IgD-negative memory B cell (primary cell): Measurements from ENCODE around the gene ATP10A. TPM values are rescaled to one million over a fixed set of nuclear protein-coding genes. Genes with fewer than 3 reads are reported as not detected.

Experiments
- H3K27ac Mint-ChIP-seq, 3 donors: one replicate each; pipeline ENCODE4 v1.8.0; 2020 to 2022; ENCODE audit warnings: mild to moderate bottlenecking in 3 of 3, mixed read lengths in 3 of 3, moderate library complexity in 1 of 3
- H3K27me3 Mint-ChIP-seq: one replicate; pipeline ENCODE4 v1.8.0; 2021; ENCODE audit warnings: mixed read lengths
- H3K36me3 Mint-ChIP-seq: one replicate; pipeline ENCODE4 v1.8.0; 2020; ENCODE audit warnings: mild to moderate bottlenecking, mixed read lengths
- H3K4me1 Mint-ChIP-seq, 3 donors: one replicate each; pipeline ENCODE4 v1.8.0; 2020 to 2022; ENCODE audit warnings: mixed read lengths in 3 of 3, mild to moderate bottlenecking in 1 of 3
- H3K4me3 Mint-ChIP-seq, 4 donors: one replicate each; pipeline ENCODE4 v1.8.0; 2020 to 2022; ENCODE audit warnings: mild to moderate bottlenecking in 4 of 4, mixed read lengths in 4 of 4, moderate library complexity in 3 of 4
- H3K9me3 Mint-ChIP-seq, 3 donors: one replicate each; pipeline ENCODE4 v1.8.0; 2020 to 2021; ENCODE audit warnings: mixed read lengths in 3 of 3, mild to moderate bottlenecking in 1 of 3
- polyA plus RNA-seq: library from polyadenylated mRNA; unstranded; fragments of 300-500 nt; fragmentation: Illumina TruSeq; gene quantifications from one replicate; pipeline ENCODE4 v1.2.3, GENCODE V29; 2021

ATP10A gene
- polyA plus RNA-seq, 1 donor from 2014 or later, result 0.48 TPM

DNA sequence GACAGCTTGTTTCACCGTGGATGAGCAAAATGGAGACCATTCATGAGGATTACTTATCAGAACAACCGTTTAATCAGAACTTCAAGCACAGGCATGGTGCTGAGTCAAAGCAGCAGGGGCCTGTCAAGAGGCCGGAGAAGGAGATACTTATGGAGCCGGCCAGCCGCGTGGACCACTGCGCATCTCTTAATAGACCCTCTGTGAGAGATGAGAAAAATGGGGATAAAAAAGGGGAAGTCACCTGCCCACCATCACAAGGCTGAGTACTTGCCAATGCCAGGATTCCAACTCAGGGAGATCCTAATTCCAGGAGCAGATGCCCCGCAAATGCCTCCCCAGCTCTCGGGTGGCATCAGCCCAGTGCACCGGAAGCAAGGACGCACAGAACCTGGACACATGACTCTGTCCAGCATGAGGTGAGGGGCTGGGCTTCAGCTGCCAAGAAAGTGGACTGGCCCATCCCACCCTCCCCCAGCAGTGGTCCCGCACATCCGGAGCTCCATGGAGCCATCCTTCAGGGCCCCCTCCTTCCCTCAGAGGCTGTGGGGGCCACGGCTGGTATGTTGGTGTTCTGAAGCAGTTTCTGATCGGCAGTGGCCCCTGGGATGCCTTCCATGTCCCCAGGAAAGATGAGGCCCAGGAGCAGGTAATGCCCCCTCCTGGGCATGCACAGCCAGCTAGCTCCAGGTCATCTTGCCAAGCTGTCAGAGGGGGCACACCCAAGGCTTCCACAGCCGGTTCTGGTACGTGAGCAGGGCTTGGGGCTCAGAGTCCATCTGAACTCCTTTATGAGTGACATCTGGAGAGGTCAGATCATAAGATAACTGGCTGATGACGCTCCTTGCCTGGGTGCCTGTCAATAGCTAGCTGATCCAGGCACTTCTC lies 143.8 kb downstream of the ATP10A start:
- no peak overlapping the region for H3K27ac Mint-ChIP-seq
- peaks cover 23% of the 10 kb centered on the region for H3K27me3 Mint-ChIP-seq
- no peak overlapping the region for H3K4me3 Mint-ChIP-seq
- H3K36me3 Mint-ChIP-seq, result no peaks in the 10 kb centered on the region
- H3K9me3 Mint-ChIP-seq, result peaks cover 0 to 1% (median 0%) of the 10 kb centered on the region in 3 donors
- H3K4me1 Mint-ChIP-seq, result peaks cover 0 to 5% (median 3%) of the 10 kb centered on the region in 3 donors

DNA sequence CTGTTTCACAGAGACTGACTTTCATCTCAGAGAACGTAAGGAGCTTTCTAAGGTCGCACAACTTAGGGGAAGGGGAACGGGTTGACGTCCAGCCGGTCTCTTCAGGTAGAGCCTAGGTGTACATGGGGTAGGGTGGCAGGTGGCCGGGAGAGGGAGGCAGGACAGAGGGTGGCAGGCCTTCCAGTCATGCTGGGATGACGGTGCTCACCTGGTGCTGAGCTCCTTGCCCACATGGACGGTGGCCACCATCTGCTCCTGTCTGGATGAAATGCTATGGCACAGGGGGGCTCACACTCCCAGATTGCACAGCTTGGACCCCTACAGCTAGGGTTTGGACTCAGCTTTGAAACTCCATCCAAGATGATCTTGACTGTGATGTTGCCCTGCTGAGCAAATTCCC lies 144.5 kb downstream of the ATP10A start:
- H3K9me3 Mint-ChIP-seq, result peaks cover 0 to 1% (median 0%) of the 10 kb centered on the region in 3 donors
- H3K27ac Mint-ChIP-seq, result no peak overlapping the region
- H3K4me1 Mint-ChIP-seq, result peaks cover 0 to 5% (median 3%) of the 10 kb centered on the region in 3 donors
- no peaks in the 10 kb centered on the region for H3K36me3 Mint-ChIP-seq
- H3K27me3 Mint-ChIP-seq, result peaks cover 19% of the 10 kb centered on the region
- H3K4me3 Mint-ChIP-seq, result peak overlapping the region in 1 of 4 donors; percentile 28

DNA sequence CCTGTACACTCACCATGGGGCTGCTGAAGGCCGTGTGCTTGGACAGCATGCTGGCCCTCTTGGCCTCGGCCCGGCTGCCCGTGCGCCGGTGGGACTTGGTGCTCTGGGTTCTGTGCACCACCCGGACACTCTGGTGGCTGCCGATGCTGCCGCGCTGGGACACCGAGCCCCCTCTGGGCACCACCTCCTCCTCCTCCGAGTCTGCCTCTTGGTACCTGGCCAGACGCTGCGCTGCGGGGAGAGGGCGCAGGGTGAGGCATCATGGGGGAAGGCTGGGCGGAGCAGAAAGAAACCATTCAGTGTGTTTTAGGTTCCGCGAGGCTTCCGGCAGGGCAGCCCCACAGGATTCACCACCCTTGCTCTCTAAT lies 145.0 kb downstream of the ATP10A start:
- Mint-ChIP-seq H3K9me3 (peaks cover 0 to 1% (median 0%) of the 10 kb centered on the region in 3 donors), H3K27me3 (peaks cover 19% of the 10 kb centered on the region), H3K36me3 (no peaks in the 10 kb centered on the region), H3K4me3 (no peak overlapping the region), H3K27ac (no peak overlapping the region), H3K4me1 (peaks cover 0 to 5% (median 3%) of the 10 kb centered on the region in 3 donors)

DNA sequence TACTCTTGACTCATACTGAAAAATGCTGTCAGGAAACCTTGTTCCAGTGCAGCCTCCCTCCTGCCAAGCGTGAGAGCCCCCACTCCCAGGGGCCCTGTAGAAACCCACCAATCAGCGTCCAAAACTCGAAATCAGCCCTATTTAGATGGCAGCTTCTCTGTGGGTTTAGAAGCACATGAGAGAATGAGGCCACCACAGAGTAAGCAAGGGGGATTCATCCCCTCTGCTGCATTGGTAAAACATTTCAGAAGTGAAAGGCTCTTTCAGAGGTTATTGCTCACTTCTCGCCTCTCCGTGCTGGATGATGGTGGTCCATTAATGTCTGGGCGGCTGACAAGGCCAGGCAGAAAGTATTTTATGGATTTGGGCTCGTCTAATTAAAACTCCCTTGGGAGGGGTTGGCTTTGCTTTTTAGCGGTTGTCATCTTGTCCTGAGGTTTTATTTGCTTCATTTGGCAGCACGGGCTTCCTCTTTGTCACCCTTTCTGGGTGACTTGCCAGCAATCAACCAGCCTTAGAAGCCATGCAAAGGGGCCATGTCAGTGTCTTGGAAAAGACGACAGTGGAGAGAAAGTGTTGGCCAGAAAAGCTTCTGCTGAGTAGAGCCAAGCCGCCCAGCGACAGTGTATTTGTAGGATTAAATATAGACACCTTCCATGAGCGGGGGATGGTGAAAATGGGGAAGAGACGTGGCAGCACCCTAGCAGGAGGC lies 145.5 kb downstream of the ATP10A start:
- Mint-ChIP-seq H3K4me1 (peaks cover 0 to 5% (median 3%) of the 10 kb centered on the region in 3 donors), H3K27me3 (peaks cover 19% of the 10 kb centered on the region), H3K4me3 (no peak overlapping the region), H3K9me3 (peaks cover 0 to 1% (median 0%) of the 10 kb centered on the region in 3 donors), H3K27ac (peak overlapping the region in 1 of 3 donors; percentile 19), H3K36me3 (no peaks in the 10 kb centered on the region)

DNA sequence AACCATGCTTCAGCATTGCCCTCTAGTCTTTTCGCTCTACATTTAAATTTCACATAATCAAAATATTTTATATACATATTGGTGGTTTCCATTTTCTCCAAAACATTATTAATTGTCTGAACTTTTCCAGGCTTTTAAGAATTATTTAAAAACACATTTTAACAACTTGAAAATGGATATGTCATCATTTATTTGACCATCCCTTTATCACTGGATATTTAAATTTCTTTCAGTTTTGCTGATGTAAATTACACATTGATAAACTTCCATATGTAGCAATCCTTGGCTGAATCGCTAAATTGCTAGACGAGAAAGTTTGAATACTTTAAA lies 146.0 kb downstream of the ATP10A start:
- H3K36me3 Mint-ChIP-seq, result no peaks in the 10 kb centered on the region
- no peak overlapping the region for H3K4me3 Mint-ChIP-seq
- peaks cover 19% of the 10 kb centered on the region for H3K27me3 Mint-ChIP-seq
- H3K27ac Mint-ChIP-seq, result no peak overlapping the region
- peaks cover 0 to 5% (median 3%) of the 10 kb centered on the region in 3 donors for H3K4me1 Mint-ChIP-seq
- H3K9me3 Mint-ChIP-seq, result peaks cover 0 to 1% (median 0%) of the 10 kb centered on the region in 3 donors

DNA sequence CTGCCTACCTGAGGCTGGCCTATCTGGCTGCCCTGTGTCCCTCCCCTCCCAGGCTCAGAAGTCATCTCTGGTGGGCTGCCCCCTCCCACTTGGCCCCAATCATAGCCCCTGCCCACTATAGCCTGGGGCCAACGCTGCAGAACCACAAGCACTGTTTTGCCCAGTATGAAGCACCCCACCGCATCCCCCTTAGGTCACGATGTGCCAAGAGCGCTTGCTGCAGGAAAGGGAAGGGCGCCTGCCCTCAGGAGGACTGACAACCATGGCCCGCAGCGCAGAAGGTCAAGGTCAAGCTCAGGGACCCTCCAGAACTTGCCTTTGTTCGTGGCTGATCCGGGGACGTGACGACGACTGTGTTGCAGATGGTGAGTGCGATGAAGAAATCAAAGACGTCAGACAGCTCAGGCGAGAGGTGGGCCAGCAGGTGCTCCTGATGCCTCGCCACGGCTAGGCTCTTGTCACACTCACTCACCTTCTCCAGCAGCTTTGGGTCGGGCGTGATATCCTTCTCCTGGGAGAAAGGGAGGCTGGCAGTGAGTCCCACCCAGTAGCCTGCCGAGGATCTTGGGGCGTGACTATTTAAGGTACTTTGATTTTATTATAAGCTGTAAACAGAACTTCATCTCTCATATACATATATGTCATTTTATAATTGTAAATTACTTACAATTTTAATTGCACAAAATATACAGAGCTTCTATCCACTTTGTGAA lies 146.6 kb downstream of the ATP10A start:
- H3K9me3 Mint-ChIP-seq, result peaks cover 0 to 1% (median 0%) of the 10 kb centered on the region in 3 donors
- H3K27me3 Mint-ChIP-seq, result peaks cover 19% of the 10 kb centered on the region
- H3K27ac Mint-ChIP-seq, result no peak overlapping the region
- H3K4me1 Mint-ChIP-seq, result peaks cover 0 to 5% (median 3%) of the 10 kb centered on the region in 3 donors
- no peaks in the 10 kb centered on the region for H3K36me3 Mint-ChIP-seq
- H3K4me3 Mint-ChIP-seq, result no peak overlapping the region

DNA sequence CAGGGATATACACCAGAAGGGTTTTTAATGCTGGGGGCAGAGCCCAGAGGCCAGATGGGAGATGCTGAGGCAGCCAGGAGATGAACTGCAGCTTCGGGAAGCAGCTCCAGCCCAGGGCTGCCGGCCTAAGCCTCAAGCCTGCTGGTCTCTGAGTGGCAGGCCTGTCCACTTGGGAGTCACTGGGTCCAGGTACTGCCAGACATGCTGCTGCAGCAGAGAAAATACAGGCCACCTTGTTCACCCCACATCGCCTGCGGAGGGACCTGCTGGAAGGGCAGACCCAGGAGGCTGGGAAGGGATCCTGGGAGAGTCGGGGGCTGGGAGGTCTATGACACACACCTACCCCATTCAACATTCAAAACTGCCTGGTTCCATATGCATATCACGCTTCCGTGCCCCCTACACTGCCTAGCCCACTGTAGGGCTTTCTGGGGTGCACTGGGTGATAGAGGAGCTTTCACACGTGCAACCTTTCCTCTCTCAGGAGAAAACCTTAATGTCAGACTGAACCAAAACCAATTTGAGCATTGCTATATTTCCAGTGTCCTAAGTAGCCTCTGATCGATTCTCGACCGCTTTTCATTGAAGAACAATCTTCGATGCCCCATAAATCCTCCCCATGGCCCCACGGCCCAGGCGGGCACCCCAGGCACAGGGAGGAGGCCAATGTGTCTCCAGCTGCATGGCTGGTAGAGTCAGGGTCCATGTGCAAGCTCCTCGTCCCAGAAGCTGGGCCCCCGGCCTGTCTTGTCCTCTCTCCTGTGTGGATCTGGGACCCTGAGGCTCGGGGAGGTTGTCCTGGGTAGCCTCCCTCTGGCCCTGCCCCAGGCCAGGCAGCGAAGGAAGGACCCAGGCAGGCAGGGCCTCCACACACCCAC lies 147.4 kb downstream of the ATP10A start:
- Mint-ChIP-seq H3K4me3 (no peak overlapping the region), H3K36me3 (no peaks in the 10 kb centered on the region), H3K27me3 (peaks cover 19% of the 10 kb centered on the region), H3K9me3 (peaks cover 0 to 1% (median 0%) of the 10 kb centered on the region in 3 donors), H3K27ac (no peak overlapping the region), H3K4me1 (peaks cover 0 to 5% (median 3%) of the 10 kb centered on the region in 3 donors)

DNA sequence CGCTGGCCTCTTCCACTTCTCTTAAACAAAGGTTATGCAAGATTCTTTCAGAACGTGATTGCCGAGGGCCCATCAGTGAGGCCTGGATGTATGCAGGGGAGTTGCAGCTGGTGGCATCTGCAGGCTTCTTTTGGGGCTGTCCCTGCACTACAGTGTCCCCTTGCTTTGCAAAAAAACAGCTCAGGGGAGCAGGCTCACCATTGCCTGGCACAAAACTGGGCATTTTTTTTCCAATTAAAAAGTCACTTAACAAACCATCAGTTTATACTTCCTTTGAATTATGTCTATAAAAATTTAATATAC lies 148.6 kb downstream of the ATP10A start:
- H3K27ac Mint-ChIP-seq, result no peak overlapping the region
- no peaks in the 10 kb centered on the region for H3K36me3 Mint-ChIP-seq
- H3K9me3 Mint-ChIP-seq, result peaks cover 0 to 1% (median 0%) of the 10 kb centered on the region in 3 donors
- peaks cover 12% of the 10 kb centered on the region for H3K27me3 Mint-ChIP-seq
- H3K4me1 Mint-ChIP-seq, result peaks cover 0 to 5% (median 3%) of the 10 kb centered on the region in 3 donors
- H3K4me3 Mint-ChIP-seq, result no peak overlapping the region

DNA sequence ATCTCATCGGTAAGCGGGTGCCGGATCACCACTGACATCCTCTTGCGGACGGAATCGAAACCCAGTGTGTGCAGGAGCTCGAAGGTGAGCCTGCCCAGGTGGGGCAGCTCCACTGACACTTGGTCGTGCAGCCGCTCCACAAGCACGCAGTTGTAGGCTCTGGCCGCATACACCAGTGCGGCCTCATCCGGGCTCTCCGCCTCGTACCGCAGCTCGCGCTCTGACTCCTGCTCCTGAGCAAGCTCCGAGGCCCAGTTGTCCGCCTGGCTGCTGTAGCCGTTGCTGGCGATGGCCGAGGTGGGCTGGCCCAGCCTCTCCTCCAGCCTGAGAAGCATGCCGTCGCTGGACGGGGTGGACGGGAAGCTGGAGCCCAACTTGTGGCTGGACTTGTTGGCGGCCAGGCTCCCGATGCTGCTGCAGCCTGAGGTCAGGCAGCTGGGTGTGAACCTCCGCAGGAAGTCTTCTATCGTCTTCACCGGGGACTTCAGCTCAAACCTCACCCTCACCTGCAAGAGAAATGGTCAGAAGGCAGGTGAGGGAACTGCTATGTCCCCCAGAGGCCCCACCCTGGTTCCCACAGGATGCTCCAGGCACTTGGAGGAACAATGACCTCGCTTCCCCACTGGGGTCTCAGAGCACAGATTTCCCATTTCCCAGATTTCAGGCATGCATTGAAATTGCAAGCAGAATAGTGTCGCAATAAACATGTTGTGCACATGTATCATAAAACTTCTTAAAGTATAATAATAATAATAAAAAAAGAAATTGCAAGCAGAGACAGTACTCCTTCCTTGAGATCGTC lies 149.2 kb downstream of the ATP10A start:
- no peak overlapping the region for H3K4me3 Mint-ChIP-seq
- H3K9me3 Mint-ChIP-seq, result peaks cover 0 to 1% (median 0%) of the 10 kb centered on the region in 3 donors
- peaks cover 0 to 5% (median 3%) of the 10 kb centered on the region in 3 donors for H3K4me1 Mint-ChIP-seq
- peaks cover 10% of the 10 kb centered on the region for H3K27me3 Mint-ChIP-seq
- H3K36me3 Mint-ChIP-seq, result no peaks in the 10 kb centered on the region
- H3K27ac Mint-ChIP-seq, result no peak overlapping the region

DNA sequence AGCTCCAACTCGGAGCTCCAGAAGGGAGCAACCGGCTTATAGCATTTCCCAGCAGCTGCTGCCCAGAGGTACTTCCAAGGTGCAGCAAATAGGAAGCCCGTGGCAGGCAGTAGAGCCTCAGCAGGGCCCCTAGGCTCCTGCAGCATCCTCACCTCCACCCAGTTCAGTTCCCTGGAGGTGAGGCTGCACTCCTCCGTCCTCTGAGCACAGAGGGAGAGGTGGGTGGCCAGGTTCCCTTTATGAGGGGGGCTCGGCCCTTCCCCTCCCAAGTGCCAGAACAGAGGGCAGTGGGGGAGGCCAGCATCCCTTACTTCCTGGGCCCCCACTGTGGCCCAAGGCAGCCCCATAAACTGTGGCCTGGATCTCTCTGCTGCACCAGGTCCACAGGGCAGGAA lies 150.2 kb downstream of the ATP10A start:
- Mint-ChIP-seq H3K36me3 (no peaks in the 10 kb centered on the region), H3K4me3 (no peak overlapping the region), H3K27me3 (peaks cover 5% of the 10 kb centered on the region), H3K4me1 (peaks cover 0 to 5% (median 3%) of the 10 kb centered on the region in 3 donors), H3K9me3 (peaks cover 0 to 1% (median 0%) of the 10 kb centered on the region in 3 donors), H3K27ac (no peak overlapping the region)

DNA sequence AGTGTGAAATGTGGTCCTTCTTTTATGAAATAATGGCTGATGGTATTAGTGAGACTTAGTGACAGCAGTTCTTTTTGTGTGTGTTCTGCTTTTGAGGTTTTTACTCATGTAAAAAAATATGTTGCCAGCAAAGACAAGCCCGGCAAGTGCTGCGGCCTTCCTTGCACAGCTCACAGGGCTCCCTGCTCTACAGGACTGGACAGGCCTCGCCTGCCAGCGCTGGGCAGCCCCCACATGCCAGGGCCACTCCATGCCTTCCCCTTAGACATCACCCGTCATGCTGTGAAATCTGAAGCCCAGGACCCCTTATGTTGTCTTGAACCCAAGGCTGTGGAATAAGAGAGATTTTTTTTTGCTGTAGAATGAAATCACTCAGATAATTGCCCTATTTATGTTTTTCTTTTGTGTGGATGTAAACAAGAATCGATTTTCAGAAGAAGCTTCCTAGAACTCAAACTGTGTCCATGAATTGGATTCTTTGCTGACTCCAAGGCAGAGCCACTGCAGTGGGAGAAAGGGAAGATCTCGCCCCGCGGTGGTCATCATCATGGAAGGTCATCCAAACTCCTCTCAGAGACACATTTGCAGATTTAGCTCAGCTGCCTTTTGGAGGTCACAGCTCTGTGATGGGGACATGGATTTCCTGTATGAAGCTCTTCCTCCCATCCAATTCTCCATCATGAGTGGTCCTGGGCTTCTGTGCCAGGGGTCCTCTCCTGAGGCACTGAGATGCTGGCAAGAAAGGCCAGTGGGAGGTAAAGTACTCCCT lies 150.8 kb downstream of the ATP10A start:
- peaks cover 0 to 1% (median 0%) of the 10 kb centered on the region in 3 donors for H3K9me3 Mint-ChIP-seq
- H3K27me3 Mint-ChIP-seq, result peaks cover 5% of the 10 kb centered on the region
- peaks cover 0 to under 1% (median 0%) of the 10 kb centered on the region in 3 donors for H3K4me1 Mint-ChIP-seq
- H3K27ac Mint-ChIP-seq, result peak overlapping the region in 1 of 3 donors; percentile 43
- no peak overlapping the region for H3K4me3 Mint-ChIP-seq
- H3K36me3 Mint-ChIP-seq, result no peaks in the 10 kb centered on the region

DNA sequence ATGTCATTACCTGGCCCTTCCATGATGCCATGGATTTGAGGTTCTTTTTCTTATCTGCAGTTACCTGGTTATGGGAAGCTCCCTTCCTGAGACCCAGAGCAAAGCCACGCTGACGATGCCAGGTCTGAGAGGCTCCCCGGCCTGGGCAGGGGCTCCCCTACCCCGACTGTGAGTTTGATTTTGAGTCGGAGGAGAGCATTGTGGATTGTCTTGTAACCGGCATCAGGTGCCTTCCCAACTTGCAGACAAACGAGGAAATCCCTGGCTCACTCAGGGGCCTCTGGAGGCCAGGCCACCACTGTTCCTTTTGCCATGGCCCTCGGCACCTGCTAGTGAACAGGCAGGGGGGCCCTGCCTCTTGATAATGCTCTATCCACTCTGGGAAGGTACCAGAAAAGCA lies 151.4 kb downstream of the ATP10A start:
- H3K9me3 Mint-ChIP-seq, result peaks cover 0 to 1% (median 0%) of the 10 kb centered on the region in 3 donors
- H3K4me3 Mint-ChIP-seq, result no peak overlapping the region
- peaks cover 4% of the 10 kb centered on the region for H3K27me3 Mint-ChIP-seq
- H3K27ac Mint-ChIP-seq, result peak overlapping the region in 1 of 3 donors; percentile 43
- H3K36me3 Mint-ChIP-seq, result no peaks in the 10 kb centered on the region
- H3K4me1 Mint-ChIP-seq, result no peaks in the 10 kb centered on the region

DNA sequence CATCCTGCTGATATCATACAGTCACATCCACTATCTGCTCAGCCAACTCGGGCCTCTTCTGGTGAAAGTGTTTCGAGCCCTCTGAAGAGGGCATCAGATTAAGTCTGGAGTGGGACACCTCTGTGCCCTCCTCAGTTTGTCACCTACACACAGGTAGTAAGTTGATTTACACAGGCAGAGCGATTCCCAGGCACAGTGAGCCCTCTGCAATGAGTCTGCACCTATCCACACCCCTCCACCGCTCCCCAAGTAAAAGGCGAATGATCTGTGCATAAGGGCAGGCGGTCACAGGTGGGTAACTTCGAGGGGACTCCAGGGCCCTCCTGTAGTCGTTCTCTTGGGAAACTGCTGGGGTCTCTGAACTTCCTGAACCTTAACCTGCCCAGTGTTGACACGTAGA lies 152.0 kb downstream of the ATP10A start:
- Mint-ChIP-seq H3K27me3 (no peaks in the 10 kb centered on the region), H3K36me3 (no peaks in the 10 kb centered on the region), H3K9me3 (peaks cover 0 to 1% (median 0%) of the 10 kb centered on the region in 3 donors), H3K4me1 (no peaks in the 10 kb centered on the region), H3K4me3 (no peak overlapping the region), H3K27ac (no peak overlapping the region)
